ENCODE measurements around the gene CHCHD6. TPM values are rescaled to one million over a fixed set of nuclear protein-coding genes. Genes with fewer than 3 reads are reported as not detected.

The CHCHD6 gene
- total RNA-seq, 1 experiment from 2014 or later, result 47.7 TPM

DNA sequence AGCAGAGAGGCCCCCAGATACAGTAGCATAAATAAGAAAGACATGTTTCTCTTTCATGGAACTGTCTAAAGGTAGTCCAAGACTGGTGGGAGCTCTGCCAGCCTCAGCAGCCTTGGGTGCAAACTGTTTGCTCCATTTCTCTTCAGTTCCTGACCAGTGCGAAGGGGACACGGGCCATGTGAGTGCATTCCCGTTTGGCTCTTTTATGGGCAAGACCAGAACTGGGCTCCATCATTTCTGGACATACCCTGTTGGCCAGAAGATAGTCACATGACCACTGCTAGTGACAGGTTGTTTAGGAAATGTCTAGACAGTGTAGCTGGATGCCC lies 45.5 kb downstream of the CHCHD6 start:
- Histone ChIP-seq H3K9me2 (ENCODE audit: insufficient read depth) (no peaks in the 10 kb centered on the region), H3K4me3 (no peak overlapping the region), H3K36me3 (ENCODE audit: low read depth) (no peaks in the 10 kb centered on the region), H4K20me1 (ENCODE audit: insufficient read depth) (no peaks in the 10 kb centered on the region), H2AFZ (no peak overlapping the region), H3K9me3 (ENCODE audit: insufficient read depth, low read depth) (no peaks in the 10 kb centered on the region), H3F3A (ENCODE audit: insufficient read depth, low read depth) (no peaks in the 10 kb centered on the region), H3K4me1 (replicated peaks; ENCODE audit: insufficient read depth) (peaks cover 10% of the 10 kb centered on the region), H3K27ac (no peak overlapping the region), H3K4me2 (no peak overlapping the region), H3K79me2 (ENCODE audit: low read depth) (no peaks in the 10 kb centered on the region), H3K27me3 (ENCODE audit: insufficient read depth, low read depth) (no peaks in the 10 kb centered on the region)
- intact Hi-C loops (cut with micrococcal nuclease; ENCODE audit: unreplicated experiment), result no loop called here
- BruUV-seq (replicated peaks), result no TSS peak
- ChIA-PET POLR2A (ENCODE audit: unreplicated experiment) (no interaction called here), CTCF (no interaction called here)
- TF ChIP-seq, protein P1, sequence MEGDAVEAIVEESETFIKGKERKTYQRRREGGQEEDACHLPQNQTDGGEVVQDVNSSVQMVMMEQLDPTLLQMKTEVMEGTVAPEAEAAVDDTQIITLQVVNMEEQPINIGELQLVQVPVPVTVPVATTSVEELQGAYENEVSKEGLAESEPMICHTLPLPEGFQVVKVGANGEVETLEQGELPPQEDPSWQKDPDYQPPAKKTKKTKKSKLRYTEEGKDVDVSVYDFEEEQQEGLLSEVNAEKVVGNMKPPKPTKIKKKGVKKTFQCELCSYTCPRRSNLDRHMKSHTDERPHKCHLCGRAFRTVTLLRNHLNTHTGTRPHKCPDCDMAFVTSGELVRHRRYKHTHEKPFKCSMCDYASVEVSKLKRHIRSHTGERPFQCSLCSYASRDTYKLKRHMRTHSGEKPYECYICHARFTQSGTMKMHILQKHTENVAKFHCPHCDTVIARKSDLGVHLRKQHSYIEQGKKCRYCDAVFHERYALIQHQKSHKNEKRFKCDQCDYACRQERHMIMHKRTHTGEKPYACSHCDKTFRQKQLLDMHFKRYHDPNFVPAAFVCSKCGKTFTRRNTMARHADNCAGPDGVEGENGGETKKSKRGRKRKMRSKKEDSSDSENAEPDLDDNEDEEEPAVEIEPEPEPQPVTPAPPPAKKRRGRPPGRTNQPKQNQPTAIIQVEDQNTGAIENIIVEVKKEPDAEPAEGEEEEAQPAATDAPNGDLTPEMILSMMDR (conservative IDR thresholded peaks at IDR 0.05), result no peak
- no peak for TF ChIP-seq EZH2 (IDR thresholded peaks at IDR 0.05; ENCODE audit: low read depth)
- no peak for DNase-seq

DNA sequence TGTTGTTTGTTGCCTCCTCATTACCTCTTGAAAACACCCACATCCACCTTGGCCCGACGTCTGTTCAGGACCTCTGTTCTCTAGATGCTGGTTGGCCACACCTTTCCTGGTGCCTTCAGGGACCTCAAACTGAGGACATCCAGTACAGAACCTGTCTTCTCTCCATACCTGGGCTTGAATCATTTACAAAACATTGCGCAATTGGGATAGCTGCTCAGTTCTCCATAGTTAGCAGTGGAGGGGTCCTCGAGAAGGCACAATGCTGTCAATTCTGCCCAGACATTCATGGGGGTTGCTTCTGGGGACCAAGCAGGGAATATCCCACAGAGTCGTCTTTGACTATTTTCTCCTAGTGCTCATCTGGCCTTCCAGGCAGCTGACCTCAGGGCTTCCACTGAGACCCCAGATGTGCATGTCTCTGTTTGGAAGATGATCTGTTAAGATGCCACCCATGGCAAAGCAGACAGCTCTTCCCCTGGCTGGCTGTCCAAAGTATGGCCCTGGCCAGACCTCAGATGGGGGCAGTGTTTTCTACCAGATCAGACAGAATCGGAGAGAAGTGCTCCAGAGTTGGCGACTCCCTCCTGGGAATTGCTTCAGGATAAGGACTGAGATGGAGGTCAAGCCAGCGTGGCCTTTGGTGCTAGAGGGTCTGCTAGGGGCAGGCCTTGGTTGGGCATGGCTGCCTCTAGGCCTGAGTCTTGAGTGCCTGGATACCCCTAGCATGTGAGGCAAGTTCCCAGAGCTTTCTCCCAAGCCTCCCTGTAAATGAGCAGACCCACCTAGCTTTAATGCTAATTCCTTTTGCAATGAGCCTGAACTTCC lies 46.1 kb downstream of the CHCHD6 start:
- Histone ChIP-seq H2AFZ (no peak overlapping the region), H3K9me3 (ENCODE audit: insufficient read depth, low read depth) (no peaks in the 10 kb centered on the region), H3K9me2 (ENCODE audit: insufficient read depth) (no peaks in the 10 kb centered on the region), H3K4me1 (replicated peaks; ENCODE audit: insufficient read depth) (peaks cover 10% of the 10 kb centered on the region), H3K27me3 (ENCODE audit: insufficient read depth, low read depth) (no peaks in the 10 kb centered on the region), H3F3A (ENCODE audit: insufficient read depth, low read depth) (no peaks in the 10 kb centered on the region), H3K27ac (no peak overlapping the region), H3K4me2 (no peak overlapping the region), H3K79me2 (ENCODE audit: low read depth) (no peaks in the 10 kb centered on the region), H3K36me3 (ENCODE audit: low read depth) (no peaks in the 10 kb centered on the region), H3K4me3 (no peak overlapping the region), H4K20me1 (ENCODE audit: insufficient read depth) (no peaks in the 10 kb centered on the region)
- POLR2A ChIA-PET (ENCODE audit: unreplicated experiment), result no interaction called here
- no TSS peak for BruUV-seq (replicated peaks)
- DNase-seq, result no peak
- CTCF ChIA-PET, result no interaction called here
- intact Hi-C loops (cut with micrococcal nuclease; ENCODE audit: unreplicated experiment), result no loop called here
- no peak for TF ChIP-seq EZH2 (IDR thresholded peaks at IDR 0.05; ENCODE audit: low read depth)
- TF ChIP-seq, protein P1 (conservative IDR thresholded peaks at IDR 0.05), result no peak

DNA sequence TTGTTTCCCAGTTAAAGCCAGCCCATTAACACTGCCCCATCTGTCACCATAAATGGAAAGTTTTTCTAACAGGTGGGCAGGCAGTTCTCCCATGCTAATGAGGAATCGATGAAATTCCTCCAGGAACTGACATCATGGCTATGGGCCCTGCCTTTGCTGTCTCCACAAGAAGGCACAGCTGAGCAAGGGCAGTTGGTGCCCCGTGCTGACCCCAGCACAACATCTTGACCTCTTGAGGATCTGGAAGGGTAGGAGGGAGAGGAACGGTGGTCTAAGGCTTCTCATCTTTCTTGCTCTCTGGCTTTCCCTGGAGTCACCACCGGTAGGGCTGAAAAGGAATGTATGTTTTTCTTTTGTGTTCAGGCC lies 46.7 kb downstream of the CHCHD6 start:
- no peak overlapping the region for H2AFZ ChIP-seq
- H3K9me3 ChIP-seq (ENCODE audit: insufficient read depth, low read depth), result no peaks in the 10 kb centered on the region
- H3K9me2 ChIP-seq (ENCODE audit: insufficient read depth), result no peaks in the 10 kb centered on the region
- no peak overlapping the region for H3K27ac ChIP-seq
- peaks cover 10% of the 10 kb centered on the region for H3K4me1 ChIP-seq (replicated peaks; ENCODE audit: insufficient read depth)
- POLR2A ChIA-PET (ENCODE audit: unreplicated experiment), result no interaction called here
- no peaks in the 10 kb centered on the region for H4K20me1 ChIP-seq (ENCODE audit: insufficient read depth)
- no peak for DNase-seq
- H3K79me2 ChIP-seq (ENCODE audit: low read depth), result no peaks in the 10 kb centered on the region
- CTCF ChIA-PET, result interaction anchor here (0.7 kb wide), 1 partner anchor 229 kb away, joined by 3 read pairs; no protein-coding TSS in a partner anchor
- no peaks in the 10 kb centered on the region for H3F3A ChIP-seq (ENCODE audit: insufficient read depth, low read depth)
- H3K27me3 ChIP-seq (ENCODE audit: insufficient read depth, low read depth), result no peaks in the 10 kb centered on the region
- intact Hi-C loops (cut with micrococcal nuclease; ENCODE audit: unreplicated experiment), result no loop called here
- BruUV-seq (replicated peaks), result no TSS peak
- H3K4me3 ChIP-seq, result no peak overlapping the region
- H3K4me2 ChIP-seq, result no peak overlapping the region
- TF ChIP-seq, protein P1 (conservative IDR thresholded peaks at IDR 0.05), result no peak
- no peak for TF ChIP-seq EZH2 (IDR thresholded peaks at IDR 0.05; ENCODE audit: low read depth)
- H3K36me3 ChIP-seq (ENCODE audit: low read depth), result no peaks in the 10 kb centered on the region

Data from PC-9 (cell line).